Measurements from ENCODE around the gene PCDH20.
"Not testable (repeated sequence)": the region's sequence is repeated elsewhere in the genome, so short reads cannot be mapped to it uniquely, and the experiment has no call there.

Gene PCDH20, protein sequence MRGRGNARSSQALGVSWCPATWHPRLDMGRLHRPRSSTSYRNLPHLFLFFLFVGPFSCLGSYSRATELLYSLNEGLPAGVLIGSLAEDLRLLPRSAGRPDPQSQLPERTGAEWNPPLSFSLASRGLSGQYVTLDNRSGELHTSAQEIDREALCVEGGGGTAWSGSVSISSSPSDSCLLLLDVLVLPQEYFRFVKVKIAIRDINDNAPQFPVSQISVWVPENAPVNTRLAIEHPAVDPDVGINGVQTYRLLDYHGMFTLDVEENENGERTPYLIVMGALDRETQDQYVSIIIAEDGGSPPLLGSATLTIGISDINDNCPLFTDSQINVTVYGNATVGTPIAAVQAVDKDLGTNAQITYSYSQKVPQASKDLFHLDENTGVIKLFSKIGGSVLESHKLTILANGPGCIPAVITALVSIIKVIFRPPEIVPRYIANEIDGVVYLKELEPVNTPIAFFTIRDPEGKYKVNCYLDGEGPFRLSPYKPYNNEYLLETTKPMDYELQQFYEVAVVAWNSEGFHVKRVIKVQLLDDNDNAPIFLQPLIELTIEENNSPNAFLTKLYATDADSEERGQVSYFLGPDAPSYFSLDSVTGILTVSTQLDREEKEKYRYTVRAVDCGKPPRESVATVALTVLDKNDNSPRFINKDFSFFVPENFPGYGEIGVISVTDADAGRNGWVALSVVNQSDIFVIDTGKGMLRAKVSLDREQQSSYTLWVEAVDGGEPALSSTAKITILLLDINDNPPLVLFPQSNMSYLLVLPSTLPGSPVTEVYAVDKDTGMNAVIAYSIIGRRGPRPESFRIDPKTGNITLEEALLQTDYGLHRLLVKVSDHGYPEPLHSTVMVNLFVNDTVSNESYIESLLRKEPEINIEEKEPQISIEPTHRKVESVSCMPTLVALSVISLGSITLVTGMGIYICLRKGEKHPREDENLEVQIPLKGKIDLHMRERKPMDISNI

DNA sequence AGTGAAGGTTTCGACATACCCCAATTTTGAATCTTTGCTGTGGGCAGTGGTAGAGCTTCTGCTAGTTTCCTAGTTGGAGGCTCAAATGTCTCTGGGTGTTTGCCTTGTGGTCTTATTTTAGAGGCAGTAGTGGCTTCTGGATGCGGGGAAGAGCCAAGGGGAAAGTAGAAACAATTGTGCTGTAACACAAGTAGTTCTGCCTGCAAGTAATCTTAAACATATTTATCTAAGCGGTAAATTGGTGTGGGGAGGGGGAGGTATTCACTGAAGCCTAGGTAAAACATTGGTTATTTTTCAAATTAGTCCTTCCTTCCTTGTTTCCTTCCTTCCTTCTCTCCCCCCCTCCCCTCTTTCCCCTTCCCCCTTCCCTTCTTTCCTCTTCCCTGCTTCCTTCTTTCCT lies at the start of gene PCDH20:
TSS of gene PCDH20 (minus strand) at position 101 of the 400 bp plus-strand sequence. CDS start 691 bp downstream, outside the sequence.
- DNase-seq, result no peak

DNA sequence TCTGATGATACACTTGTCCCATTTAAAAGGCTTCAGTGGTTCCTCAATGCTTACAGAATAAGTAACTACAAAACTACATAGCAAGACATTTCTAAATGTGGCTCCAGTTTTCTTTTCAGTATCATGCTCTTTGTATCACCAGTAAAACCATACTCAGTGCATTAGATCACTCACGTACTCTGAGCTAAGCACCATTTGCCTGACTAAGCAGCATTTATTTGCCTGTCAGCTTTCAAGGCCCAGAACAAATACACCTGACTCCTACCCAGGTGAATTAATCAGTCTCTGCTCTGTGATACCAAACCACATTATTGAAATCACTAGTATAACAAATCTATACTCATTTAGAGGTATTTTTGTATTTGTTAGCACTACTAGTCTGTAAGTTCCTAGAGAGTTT lies 47.4 kb upstream of the PCDH20 start:
- no peak for DNase-seq

DNA sequence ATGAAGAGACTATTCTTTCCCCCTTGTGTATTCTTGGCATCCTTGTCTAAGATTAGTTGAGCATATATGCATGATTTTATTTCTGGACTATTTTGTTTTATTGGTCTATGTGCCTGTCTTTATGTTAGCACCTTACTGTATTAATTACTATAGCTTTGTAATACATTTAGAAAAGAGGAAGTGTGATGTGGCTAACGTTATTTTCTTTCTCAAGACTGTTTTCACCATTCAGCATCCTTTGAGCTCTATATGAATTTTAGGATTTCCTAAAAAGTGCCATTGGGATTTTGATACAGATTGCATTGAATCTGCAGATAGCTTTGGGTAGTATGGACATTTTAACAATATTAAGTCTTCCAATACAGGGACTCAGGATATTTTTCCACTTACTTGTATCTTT lies 37.5 kb upstream of the PCDH20 start:
- DNase-seq, result no peak

DNA sequence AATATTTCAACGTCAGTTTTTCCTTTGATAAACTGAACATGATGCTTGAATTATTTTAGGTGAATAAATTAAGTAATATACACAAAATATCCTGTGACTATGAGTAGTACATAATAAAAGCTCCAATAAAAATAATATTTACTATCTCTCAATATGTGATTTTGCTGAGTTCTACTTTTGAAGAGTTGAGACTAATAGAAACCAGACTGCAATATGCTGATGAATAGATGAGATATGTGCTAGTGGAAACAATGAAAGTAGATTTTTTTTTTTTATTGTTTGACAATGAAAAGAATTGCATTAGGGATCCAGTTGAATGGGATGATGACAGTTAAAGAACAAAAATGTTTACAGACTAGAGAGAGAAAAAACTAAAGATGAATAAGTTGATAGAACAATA lies 16.4 kb upstream of the PCDH20 start:
- no peak for DNase-seq

DNA sequence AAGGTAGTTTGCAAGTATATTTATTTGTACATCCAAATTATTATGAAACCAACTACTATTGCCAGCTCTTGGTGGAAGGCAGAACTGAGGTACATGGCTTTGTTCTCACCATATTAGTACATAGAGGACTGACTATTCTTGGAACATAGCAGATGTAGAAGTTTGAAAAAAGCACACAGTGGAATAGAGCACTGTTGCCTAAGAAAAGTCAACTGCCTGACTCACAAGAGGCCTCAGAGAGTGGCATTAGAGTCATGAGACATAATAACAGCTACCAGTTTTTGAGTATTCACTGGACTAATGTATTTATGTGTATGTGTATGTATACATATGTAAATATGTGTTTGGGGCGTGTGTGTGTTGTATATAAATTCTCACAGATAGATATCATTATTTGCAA lies 8.3 kb upstream of the PCDH20 start:
- no peak for DNase-seq

DNA sequence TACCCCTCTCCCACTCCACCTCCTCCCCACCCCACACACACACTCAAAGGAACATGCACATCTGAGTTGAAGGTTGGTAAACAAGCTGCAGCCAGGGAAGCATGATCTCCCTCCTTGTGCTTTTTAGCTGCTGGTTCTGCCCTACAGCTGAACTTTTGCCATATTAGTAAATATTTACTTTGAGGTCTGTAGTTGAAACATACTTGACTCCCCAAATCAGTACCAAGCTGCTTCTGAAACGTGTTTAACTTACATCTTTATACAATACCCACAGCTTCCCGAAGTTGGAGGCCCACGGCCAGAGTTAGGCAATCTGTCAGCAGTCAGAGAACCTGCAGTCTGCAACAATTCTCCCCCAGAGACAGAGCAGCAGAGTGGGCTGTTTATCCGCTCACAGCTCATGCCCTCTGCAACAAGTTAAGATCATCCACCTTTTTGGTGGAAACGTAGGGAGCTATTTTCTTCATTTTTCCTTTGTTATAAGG lies 1.5 kb upstream of the PCDH20 start:
- no peak for DNase-seq

DNA sequence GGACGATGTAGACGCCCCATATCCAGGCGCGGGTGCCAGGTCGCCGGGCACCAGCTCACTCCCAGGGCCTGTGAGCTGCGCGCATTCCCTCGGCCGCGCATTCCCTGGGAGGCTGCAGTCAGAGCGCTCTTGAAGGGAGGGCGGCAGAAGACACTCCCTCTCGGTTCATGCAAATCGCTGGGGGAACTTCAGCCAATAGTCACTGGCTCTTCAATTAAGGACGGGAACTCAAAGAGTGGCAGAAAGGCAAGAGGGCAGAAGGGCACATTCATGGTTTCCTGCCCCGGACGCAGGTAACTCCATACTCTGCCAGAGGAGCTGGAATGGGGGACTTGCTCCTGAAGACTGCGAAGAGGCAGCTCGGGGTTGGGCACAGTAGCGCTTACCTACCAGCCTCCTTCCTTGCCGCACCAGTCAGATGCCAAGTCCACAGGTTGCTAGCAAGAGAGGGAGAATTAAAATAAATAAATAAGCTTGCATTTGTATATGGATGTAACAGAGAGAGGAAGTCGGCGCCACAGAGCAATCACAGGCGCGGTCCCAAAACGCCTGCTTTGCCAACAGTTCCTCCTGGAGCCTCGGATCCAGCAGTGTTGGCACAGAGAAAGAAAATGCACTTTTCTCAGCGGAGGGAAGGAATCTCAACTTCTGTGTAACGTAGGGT lies 459 bp downstream of the PCDH20 start:
- DNase-seq, result no peak

DNA sequence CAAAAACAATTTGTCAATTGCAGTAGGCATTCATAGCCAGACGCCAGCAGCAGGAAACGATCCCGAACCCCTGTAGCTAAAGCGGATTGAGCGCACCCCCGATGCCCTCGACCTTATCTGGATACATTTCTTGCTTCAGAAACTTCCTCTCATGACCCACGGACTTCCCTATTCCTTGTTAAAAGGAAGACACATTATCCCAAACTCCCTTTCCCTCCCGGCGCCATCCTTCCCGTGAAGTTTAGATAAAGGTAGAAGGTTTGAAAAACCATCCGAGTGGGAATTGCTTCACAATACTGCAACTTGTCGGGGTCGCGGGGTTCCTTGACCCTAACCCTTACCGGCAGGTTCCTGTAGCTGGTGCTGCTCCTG lies 977 bp downstream of the PCDH20 start:
- DNase-seq, result no peak

DNA sequence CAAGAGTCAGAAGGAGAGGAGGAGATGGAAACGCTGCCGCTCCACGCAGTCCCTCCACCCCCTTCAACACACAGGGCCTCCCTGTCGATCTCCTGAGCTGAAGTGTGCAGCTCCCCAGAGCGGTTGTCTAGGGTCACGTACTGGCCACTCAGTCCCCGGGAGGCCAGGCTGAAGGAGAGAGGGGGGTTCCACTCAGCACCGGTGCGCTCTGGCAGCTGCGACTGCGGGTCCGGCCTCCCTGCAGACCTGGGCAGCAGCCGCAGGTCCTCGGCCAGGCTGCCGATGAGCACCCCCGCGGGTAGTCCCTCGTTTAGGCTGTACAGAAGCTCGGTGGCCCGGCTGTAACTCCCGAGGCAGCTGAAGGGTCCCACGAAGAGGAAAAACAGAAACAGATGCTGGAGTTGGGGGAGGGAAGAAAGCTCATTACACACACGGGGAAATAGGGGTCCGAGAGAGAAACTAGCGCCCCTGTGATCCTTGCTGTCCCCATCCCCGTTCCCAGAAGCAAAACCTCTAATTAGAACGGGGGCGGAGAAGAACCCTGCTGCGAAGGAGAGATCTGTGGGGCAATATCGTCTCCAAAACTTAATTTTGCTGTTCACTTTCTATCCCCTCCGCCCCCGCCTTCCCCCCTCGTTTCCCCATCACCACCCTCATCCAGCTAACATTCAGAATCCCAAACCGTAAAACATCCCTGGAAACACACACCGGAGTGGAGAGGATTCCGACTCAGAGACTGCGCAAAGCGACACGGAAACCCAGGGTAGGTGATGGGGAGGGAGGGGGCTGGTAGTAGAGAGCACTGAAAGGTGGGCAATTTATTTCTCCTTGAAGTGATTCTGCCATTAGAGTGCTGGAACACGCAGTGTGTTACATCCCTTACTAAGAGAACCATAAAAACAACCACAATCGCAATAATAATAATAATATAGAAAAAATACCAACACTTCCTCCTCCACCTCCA lies 1.8 kb downstream of the PCDH20 start:
- no peak for DNase-seq

DNA sequence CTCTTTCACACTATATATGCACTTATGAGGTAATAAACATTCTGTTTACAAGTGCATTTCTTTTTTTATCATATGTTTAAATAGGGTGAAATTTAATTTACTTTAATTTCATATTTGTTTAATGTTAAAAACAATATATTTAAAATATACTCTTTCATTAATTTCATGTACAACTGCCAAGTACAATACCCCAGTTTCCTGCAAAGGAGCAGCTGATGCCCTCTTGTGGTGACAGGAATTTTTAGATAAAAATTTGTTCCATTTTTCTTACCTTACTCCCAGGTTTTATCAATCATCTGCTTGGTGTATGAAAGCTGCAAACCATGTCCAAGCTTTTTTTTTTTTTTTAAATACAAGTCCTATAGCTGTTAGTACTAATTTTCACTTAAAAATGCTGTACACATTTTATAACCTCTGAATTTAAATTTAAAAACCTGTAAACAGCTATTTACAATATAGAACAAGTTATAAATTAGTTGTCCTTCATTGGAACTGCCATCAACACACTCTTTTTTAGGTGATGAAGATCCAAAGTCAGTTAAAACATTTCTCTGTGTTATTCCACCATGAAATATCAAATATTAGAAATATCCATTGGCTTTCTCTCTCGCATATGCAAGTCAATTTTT lies 4.9 kb downstream of the PCDH20 start:
- DNase-seq, result no peak

DNA sequence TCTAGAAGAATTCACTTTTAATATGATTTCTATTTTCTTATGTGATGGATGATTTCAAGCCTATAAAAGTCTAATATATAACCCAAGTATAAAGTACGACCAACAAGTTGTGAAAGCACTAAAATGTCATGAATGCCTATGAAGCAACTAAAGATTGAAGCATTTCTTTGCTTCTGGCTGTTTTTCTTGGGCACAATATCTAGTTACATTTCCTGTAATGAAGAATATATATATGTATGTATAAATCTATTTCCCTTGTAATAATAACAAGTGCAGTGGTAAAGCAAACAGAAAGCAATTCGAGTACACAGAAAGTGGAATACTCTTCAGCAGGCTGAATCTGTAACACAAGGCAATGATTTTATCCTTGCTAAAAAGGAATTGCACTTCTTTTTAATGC lies 5.4 kb downstream of the PCDH20 start:
- DNase-seq, result no peak

DNA sequence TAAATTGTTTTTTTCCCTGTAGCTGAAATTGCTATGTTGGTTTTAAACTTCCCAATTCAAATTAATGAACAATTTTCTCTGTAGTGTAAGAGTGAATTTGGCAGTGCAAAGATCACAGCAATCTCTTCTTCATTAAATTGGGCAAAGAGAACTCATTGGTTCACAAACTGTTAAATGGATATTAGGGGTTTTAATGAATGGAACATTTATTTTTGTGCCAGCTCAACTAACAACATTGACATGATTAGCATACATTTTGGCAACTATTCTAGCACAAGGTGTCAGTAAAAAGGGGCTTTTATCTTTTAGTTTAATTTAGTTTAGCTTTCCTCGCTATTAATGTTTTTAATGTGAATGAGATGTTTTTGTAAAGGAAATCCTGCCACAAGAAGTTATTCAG lies 7.1 kb downstream of the PCDH20 start:
- DNase-seq, result no peak

DNA sequence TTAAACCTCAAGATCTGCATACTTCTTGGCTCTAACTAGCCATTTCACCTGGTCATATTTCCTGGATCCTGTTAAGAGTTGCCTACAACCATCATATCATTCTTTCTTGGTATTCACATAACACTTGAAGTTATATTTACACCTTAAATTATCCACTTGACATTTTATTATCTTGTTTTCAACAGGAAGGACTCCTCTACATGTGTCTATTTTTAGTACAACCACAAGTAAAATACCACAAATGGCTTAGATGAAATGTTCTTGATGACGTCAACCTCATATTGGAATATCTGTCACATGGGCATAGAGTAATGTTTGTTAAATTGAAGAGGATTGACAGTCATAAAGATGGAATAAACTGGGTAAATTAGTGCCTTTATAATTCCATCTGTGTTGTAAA lies 9.4 kb downstream of the PCDH20 start:
- DNase-seq, result no peak

DNA sequence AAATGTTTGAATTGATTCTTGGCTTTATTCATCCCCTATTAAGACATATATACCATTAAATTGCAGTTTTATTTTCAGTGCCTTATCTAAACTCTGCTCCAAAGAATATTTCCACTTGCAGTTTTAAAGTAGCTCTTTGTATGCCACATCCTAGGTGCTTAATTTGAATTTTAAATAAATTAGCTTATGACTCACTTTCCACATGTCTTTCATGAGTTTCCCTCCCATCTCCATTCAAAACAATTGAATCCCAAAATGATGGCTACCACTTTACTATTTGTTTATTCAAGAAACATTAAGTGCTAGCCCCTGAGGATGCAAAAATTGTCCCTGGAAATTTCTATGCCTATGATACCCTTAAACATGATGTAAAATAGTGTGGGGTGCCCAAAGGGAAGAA lies 19.5 kb downstream of the PCDH20 start:
- no peak for DNase-seq

DNA sequence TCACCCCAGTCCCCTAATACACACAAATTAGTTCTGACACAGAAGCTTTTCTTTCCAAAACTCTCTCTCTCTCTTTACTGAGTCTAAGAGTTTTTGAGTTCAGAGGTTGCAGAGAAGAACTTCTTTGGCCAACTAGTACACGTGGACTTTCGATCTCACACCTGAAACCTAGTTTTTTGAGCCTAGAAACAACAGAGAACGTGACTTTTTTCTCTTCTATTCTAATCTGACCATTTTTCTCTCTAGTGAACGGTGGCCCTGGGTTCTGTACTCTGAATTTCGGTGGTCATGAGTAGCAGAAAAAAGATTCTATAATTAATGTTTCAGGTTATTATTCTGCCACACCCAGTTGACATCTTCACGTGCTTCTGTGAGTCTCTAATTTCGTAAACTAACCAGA lies 24.2 kb downstream of the PCDH20 start:
- no peak for DNase-seq

DNA sequence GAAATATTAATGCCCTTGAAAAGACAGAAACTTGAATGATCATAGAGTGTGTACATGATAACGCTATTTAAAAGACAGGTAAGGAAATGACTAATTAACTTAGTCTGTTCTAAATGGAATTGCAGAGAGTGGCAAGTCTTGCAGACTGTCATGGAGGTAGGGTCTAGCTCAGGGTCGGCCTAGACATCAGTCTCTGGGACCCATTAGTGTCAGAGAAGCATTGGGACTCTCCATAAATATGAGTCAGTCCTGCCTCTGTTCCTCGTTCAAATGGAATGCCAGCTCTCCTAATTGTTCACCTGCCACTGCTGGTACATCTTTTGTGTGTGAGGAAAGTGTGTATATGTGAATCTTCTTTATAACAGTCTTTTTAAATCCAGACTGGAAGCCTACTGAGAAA lies 28.0 kb downstream of the PCDH20 start:
- DNase-seq, result no peak

DNA sequence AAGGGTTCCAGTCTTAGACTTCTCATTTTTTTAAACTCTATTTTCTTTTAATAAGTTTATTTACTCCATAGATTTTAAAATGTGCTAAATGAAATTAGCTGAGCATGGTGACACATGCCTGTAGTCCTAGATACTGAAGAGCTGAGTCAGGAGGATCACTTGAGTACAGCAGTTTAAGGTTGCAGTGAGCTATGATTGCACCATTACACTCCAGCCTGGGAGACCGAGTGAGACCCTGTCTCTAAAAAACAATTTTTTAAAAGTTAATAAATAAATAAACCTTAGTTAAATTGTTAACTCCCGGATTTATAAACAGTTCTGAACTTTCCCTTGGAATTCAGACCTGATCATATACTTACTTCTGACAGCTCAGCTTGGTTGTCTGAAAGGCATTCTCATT lies 32.5 kb downstream of the PCDH20 start:
- no peak for DNase-seq

DNA sequence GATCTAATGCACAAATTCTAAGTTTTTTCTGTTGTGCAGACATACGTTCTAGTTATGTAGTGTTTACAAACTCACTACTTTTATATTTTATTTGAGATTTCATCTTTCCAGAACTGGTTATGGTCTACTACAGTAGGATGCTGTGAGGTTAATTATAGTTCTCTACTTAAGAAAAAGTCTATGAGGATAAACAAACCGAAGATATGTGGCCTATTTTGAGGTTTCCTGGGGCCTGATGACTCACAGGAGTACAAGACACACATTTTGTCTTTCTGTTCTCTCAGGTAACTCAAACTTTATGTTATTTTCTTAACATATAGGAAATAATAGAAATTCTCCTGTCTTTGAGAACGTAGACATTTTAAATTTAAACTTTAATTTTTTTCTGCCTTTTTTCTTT lies 45.1 kb downstream of the PCDH20 start:
- no peak for DNase-seq

DNA sequence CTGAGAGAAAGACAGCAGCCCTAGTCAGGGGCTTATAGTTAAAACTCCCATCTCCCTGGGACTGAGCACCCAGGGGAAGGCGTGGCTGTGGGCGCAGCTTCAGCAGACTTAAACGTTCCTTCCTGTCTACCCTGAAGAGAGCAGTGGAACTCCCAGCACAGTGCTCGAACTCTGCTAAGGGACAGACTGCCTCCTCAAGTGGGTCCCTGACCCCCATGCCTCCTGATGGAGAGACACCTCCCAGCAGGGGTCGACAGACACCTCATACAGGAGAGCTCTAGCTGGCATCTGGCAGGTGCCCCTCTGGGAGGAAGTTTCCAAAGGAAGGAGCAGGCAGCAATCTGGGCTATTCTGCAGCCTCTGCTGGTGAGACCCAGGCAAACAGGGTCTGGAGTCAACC lies 51.0 kb downstream of the PCDH20 start:
- DNase-seq, result not testable (repeated sequence)

DNA sequence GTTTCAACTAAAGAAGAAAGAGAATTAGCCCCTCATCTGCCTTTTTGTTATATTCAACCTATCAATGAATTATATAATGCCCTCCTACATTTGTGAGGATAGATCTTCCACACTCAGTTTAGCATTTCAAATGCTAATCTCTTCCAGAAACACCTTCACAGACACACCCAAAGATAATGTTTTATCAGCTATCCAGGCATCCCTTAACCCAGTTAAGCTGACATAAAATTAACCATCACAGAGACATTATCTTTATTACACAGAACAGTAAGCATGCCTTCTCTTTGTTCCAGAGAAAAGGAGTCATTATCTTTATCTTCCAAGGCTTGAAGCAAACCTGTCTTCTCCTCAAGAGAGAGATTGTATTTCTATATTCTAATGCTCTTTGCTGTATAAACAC lies 53.1 kb downstream of the PCDH20 start:
- DNase-seq, result no peak
